Neural cell (in vitro differentiated cells): Measurements from ENCODE around the gene ADISSP. TPM values are rescaled to one million over a fixed set of nuclear protein-coding genes. Genes with fewer than 3 reads are reported as not detected.
A peak's percentile ranks its signal among the peaks of the same experiment; 100 is the strongest.

Experiments used
- H2AFZ ChIP-seq: fragments of 200-600, 300-800 bp; sonication (generic), shearing (Covaris generic); 2 replicates; pipeline ENCODE4 v1.6.0; 2014; ENCODE audit warnings: low read depth, mild to moderate bottlenecking, antibody characterized with exemption, low read length, moderate library complexity
- H3F3A ChIP-seq: fragments of 200-600 bp; shearing (Covaris generic); 2 replicates; pipeline ENCODE4 v1.6.1; 2016; ENCODE audit warnings: mild to moderate bottlenecking, moderate library complexity, mixed read lengths, antibody characterized with exemption, low read length; ENCODE audit not compliant: insufficient read depth, poor library complexity, severe bottlenecking
- H3K27ac ChIP-seq: fragments of 200-600, 300-800 bp; sonication (generic), shearing (Covaris generic); 2 replicates; pipeline ENCODE4 v1.5.1; 2014; ENCODE audit warnings: mild to moderate bottlenecking, low read length, moderate library complexity
- H3K27me3 ChIP-seq: fragments of 300-800, 200-600 bp; sonication (generic), shearing (Covaris generic); 2 replicates; pipeline ENCODE4 v1.6.0; 2014; ENCODE audit warnings: mild to moderate bottlenecking, low read depth, low read length, moderate library complexity; ENCODE audit not compliant: insufficient read depth
- H3K36me3 ChIP-seq: fragments of 300-800, 200-600 bp; sonication (generic), shearing (Covaris generic); 2 replicates; pipeline ENCODE4 v1.5.1; 2014; ENCODE audit warnings: mild to moderate bottlenecking, antibody characterized with exemption, low read length, moderate library complexity; ENCODE audit not compliant: insufficient read depth
- H3K4me2 ChIP-seq: fragments of 300-800, 200-600 bp; sonication (generic), shearing (Covaris generic); 2 replicates; pipeline ENCODE4 v1.6.0; 2014; ENCODE audit warnings: mild to moderate bottlenecking, low read length
- H3K4me3 ChIP-seq: fragments of 300-800, 200-600 bp; sonication (generic), shearing (Covaris generic); 2 replicates; pipeline ENCODE4 v1.5.1; 2014; ENCODE audit warnings: mild to moderate bottlenecking, low read length, moderate library complexity
- H3K79me2 ChIP-seq: fragments of 200-600 bp; shearing (Covaris generic); replicated peaks from 2 replicates; pipeline ENCODE4 v1.6.0; 2014; ENCODE audit warnings: mild to moderate bottlenecking, low read length, moderate library complexity; ENCODE audit not compliant: insufficient read depth
- H3K9ac ChIP-seq: fragments of 300-800, 200-600 bp; sonication (generic), shearing (Covaris generic); 2 replicates; pipeline ENCODE4 v1.6.1; 2016; ENCODE audit warnings: mild to moderate bottlenecking, low read length, mixed read lengths
- H3K9me2 ChIP-seq: fragments of 200-600 bp; shearing (Covaris generic); 2 replicates; pipeline ENCODE4 v1.6.1; 2016; ENCODE audit warnings: mild to moderate bottlenecking, low read length, mixed read lengths; ENCODE audit not compliant: insufficient read depth
- H3K9me3 ChIP-seq: fragments of 200-600, 300-800 bp; sonication (generic), shearing (Covaris generic); 2 replicates; pipeline ENCODE4 v1.6.1; 2016; ENCODE audit warnings: mild to moderate bottlenecking, mixed run types, low read length, moderate library complexity, mixed read lengths
- H4K20me1 ChIP-seq: fragments of 200-600 bp; shearing (Covaris generic); 2 replicates; pipeline ENCODE4 v1.6.1; 2016; ENCODE audit warnings: mild to moderate bottlenecking, mixed run types; ENCODE audit not compliant: insufficient read depth
- EP300 ChIP-seq: fragments of 450-650 bp; conservative IDR thresholded peaks from 2 replicates; pipeline ENCODE4 v1.6.1; 2014; ENCODE audit warnings: antibody characterized with exemption, mild to moderate bottlenecking, moderate library complexity; ENCODE audit not compliant: poor library complexity, severe bottlenecking
- EZH2 ChIP-seq: fragments of 200-600, 300-800 bp; shearing (Covaris generic), sonication (generic); IDR thresholded peaks from 2 replicates; pipeline ENCODE4 v1.6.1; 2014; ENCODE audit warnings: antibody characterized with exemption, low read length, borderline replicate concordance, mild to moderate bottlenecking; ENCODE audit not compliant: insufficient read depth, poor library complexity, severe bottlenecking
- MXI1 ChIP-seq: fragments of 450-650 bp; conservative IDR thresholded peaks from 2 replicates; pipeline ENCODE4 v1.6.1; 2014; ENCODE audit warnings: antibody characterized with exemption, mild to moderate bottlenecking; ENCODE audit not compliant: poor library complexity, severe bottlenecking
- POLR2AphosphoS5 ChIP-seq: IDR thresholded peaks from 2 replicates; pipeline ENCODE4 v1.6.1; 2012
- RAD21 ChIP-seq: fragments of 450-650 bp; conservative IDR thresholded peaks from 2 replicates; pipeline ENCODE4 v1.6.1; 2014; ENCODE audit warnings: antibody characterized with exemption, mild to moderate bottlenecking, moderate library complexity
- SMC3 ChIP-seq: fragments of 450-650 bp; conservative IDR thresholded peaks from 2 replicates; pipeline ENCODE4 v1.6.1; 2014; ENCODE audit warnings: antibody characterized with exemption, mild to moderate bottlenecking, moderate library complexity; ENCODE audit not compliant: poor library complexity
- TAF1 ChIP-seq: IDR thresholded peaks from 2 replicates; pipeline ENCODE4 v1.6.1; 2012; ENCODE audit warnings: low read depth
- polyA plus RNA-seq: library from polyadenylated mRNA; depleted of rRNA; stranded (reverse); fragments of >200 nt; gene quantifications from 2 replicates; pipeline ENCODE4 v1.2.3, GENCODE V29; 2014
- TF ChIP-seq, protein P1 (sequence below): fragments of 450-650 bp; IDR thresholded peaks from 2 replicates; pipeline ENCODE4 v1.5.1; 2014; ENCODE audit warnings: antibody characterized with exemption, mild to moderate bottlenecking, moderate library complexity; ENCODE audit not compliant: poor library complexity, severe bottlenecking
- TF ChIP-seq, protein P2 (sequence below): IDR thresholded peaks from 2 replicates; pipeline ENCODE4 v1.6.1; 2012; ENCODE audit warnings: borderline replicate concordance

ADISSP gene
- polyA plus RNA-seq, 1 donor from 2014 or later = 39.8 TPM

DNA sequence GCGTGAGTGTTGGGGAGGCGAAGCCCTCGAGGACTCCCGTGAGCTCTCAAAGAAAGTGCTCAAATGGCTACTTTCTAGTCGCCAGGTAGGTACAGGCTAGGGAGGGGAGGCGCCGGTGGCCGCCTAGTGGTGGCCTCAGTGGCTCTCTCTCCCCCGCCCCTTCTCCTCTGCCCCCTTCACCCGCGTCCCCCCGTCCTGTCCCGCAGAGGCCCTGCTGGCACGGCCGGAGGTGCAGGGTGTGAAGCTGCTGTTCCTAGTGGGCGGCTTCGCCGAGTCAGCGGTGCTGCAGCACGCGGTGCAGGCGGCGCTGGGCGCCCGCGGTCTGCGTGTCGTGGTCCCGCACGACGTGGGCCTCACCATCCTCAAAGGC is 16.3 kb downstream of the ADISSP start:
- peaks cover 42% of the 10 kb centered on the region for H3K27me3 ChIP-seq
- no peaks in the 10 kb centered on the region for H3K9me3 ChIP-seq
- H3K4me2 ChIP-seq = no peak overlapping the region
- H3K9me2 ChIP-seq = no peaks in the 10 kb centered on the region
- H3F3A ChIP-seq = no peaks in the 10 kb centered on the region
- no peaks in the 10 kb centered on the region for H3K79me2 ChIP-seq
- no peaks in the 10 kb centered on the region for H3K36me3 ChIP-seq
- TF ChIP-seq, protein P1, sequence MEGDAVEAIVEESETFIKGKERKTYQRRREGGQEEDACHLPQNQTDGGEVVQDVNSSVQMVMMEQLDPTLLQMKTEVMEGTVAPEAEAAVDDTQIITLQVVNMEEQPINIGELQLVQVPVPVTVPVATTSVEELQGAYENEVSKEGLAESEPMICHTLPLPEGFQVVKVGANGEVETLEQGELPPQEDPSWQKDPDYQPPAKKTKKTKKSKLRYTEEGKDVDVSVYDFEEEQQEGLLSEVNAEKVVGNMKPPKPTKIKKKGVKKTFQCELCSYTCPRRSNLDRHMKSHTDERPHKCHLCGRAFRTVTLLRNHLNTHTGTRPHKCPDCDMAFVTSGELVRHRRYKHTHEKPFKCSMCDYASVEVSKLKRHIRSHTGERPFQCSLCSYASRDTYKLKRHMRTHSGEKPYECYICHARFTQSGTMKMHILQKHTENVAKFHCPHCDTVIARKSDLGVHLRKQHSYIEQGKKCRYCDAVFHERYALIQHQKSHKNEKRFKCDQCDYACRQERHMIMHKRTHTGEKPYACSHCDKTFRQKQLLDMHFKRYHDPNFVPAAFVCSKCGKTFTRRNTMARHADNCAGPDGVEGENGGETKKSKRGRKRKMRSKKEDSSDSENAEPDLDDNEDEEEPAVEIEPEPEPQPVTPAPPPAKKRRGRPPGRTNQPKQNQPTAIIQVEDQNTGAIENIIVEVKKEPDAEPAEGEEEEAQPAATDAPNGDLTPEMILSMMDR = no peak
- TF ChIP-seq POLR2AphosphoS5 (no peak), RAD21 (no peak), EZH2 (no peak), MXI1 (no peak), EP300 (no peak), SMC3 (no peak)
- H3K9ac ChIP-seq = no peak overlapping the region
- peak overlapping the region; percentile 55 for H3K4me3 ChIP-seq
- no peak overlapping the region for H3K27ac ChIP-seq
- H4K20me1 ChIP-seq = no peaks in the 10 kb centered on the region
- H2AFZ ChIP-seq = no peak overlapping the region

GRCh38 chr20:3749689-3750531 is 17.6 kb downstream of the ADISSP start:
- Histone ChIP-seq H3K9me3 (no peaks in the 10 kb centered on the region), H4K20me1 (no peaks in the 10 kb centered on the region), H3K27ac (no peak overlapping the region), H3K79me2 (no peaks in the 10 kb centered on the region), H3K4me2 (no peak overlapping the region), H3K4me3 (no peak overlapping the region), H3K36me3 (no peaks in the 10 kb centered on the region), H2AFZ (no peak overlapping the region), H3F3A (no peaks in the 10 kb centered on the region), H3K27me3 (peaks cover 54% of the 10 kb centered on the region), H3K9me2 (no peaks in the 10 kb centered on the region), H3K9ac (no peak overlapping the region)
- TF ChIP-seq, protein P1 = peak; percentile 41
- no peak for TF ChIP-seq POLR2AphosphoS5

- no peaks in the 10 kb centered on the region for H3K9me3 ChIP-seq
- H3K4me2 ChIP-seq = no peak overlapping the region
- H3K27ac ChIP-seq = no peak overlapping the region
- no peaks in the 10 kb centered on the region for H3K79me2 ChIP-seq
- H3K27me3 ChIP-seq = peaks cover 61% of the 10 kb centered on the region
- no peak for TF ChIP-seq POLR2AphosphoS5
- no peak for TF ChIP-seq RAD21
- TF ChIP-seq, protein P2, sequence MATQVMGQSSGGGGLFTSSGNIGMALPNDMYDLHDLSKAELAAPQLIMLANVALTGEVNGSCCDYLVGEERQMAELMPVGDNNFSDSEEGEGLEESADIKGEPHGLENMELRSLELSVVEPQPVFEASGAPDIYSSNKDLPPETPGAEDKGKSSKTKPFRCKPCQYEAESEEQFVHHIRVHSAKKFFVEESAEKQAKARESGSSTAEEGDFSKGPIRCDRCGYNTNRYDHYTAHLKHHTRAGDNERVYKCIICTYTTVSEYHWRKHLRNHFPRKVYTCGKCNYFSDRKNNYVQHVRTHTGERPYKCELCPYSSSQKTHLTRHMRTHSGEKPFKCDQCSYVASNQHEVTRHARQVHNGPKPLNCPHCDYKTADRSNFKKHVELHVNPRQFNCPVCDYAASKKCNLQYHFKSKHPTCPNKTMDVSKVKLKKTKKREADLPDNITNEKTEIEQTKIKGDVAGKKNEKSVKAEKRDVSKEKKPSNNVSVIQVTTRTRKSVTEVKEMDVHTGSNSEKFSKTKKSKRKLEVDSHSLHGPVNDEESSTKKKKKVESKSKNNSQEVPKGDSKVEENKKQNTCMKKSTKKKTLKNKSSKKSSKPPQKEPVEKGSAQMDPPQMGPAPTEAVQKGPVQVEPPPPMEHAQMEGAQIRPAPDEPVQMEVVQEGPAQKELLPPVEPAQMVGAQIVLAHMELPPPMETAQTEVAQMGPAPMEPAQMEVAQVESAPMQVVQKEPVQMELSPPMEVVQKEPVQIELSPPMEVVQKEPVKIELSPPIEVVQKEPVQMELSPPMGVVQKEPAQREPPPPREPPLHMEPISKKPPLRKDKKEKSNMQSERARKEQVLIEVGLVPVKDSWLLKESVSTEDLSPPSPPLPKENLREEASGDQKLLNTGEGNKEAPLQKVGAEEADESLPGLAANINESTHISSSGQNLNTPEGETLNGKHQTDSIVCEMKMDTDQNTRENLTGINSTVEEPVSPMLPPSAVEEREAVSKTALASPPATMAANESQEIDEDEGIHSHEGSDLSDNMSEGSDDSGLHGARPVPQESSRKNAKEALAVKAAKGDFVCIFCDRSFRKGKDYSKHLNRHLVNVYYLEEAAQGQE = no peak
- no peak for TF ChIP-seq MXI1
- no peak for TF ChIP-seq TAF1
- TF ChIP-seq EP300 = no peak
- TF ChIP-seq, protein P1 = no peak
- TF ChIP-seq SMC3 = no peak
- no peak for TF ChIP-seq EZH2
- H3K9ac ChIP-seq = no peak overlapping the region
- no peak overlapping the region for H2AFZ ChIP-seq
- H4K20me1 ChIP-seq = no peaks in the 10 kb centered on the region
- no peaks in the 10 kb centered on the region for H3F3A ChIP-seq
- H3K36me3 ChIP-seq = no peaks in the 10 kb centered on the region
- no peak overlapping the region for H3K4me3 ChIP-seq
- H3K9me2 ChIP-seq = no peaks in the 10 kb centered on the region
Measured at GRCh38 chr20:3749087-3749688, 18.4 kb downstream of the ADISSP start.
